Activated CD4-positive, alpha-beta T cell treated with anti-CD3 and anti-CD28 coated beads, Interleukin-2, amount 50 U/mL, for 24 hours (primary cell): ENCODE measurements around the gene GCH1.
"Not testable (repeated sequence)": the region's sequence is repeated elsewhere in the genome, so short reads cannot be mapped to it uniquely, and the experiment has no call there.

ENCODE experiments used
- DNase-seq, 2 donors: peaks; one replicate each; pipeline ENCODE4 v3.0.0-alpha.2; 2020; ENCODE audit warnings: low read depth in 1 of 2, low spot score in 1 of 2

GCH1 gene

GRCh38 chr14:54870154-54871090 lies 32.2 kb downstream of the GCH1 start:
- DNase-seq, result not testable (repeated sequence)

DNA sequence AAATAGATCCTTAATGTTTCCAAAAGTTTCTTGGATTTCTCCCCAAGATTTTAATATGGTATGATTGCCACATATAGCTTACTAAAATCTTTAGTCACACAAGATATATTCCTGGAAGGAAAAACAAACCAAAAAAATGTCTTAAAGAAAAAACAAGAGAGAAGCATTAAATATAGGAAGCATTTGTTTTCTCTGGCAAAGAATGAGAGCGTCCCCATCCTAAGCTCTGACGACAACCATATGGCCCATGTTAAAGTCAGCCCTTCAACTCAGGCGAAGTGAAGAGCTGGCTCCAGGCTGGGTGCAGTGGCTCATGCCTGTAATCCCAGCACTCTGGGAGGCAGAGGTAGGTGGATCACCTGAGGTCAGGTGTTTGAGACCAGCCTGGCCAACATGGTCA lies 35.6 kb downstream of the GCH1 start:
- no peak for DNase-seq

DNA sequence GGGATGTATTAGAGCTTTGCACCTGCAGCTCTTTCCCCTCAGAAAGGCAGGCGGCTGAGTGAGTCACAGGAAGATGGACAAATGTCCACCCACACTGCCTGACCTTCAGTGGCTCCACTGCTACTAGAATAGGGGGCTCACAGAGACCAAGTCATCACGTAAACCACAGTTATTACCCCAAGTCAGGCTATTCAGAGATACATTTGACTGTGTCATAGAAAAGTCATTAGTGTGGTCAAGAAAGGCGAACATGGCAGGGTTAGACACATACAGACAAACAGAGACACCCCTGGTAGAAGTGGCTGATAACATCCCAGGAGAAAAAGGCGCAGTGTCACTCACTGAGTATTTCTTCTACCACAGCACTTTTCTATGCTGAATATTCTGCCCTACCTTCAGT lies 36.0 kb downstream of the GCH1 start:
- DNase-seq, result no peak

DNA sequence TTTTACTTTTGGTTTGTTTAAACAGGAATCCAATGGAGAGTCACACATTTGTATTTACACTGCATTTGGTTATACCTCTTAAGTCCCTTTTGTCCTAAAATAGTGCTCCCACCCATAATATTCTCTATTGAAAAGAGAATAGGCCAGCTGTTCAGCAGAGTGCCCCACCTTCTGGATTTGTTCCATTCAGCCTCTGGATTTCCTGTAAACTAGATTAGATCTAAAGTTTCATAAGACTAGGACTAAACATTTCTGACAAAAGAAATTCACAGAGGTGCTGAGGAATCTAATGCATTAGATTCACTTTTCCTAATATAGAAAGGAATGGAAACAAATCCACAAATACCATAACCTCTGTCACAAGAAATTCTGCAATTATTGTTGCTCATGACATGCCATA lies 38.1 kb downstream of the GCH1 start:
- no peak for DNase-seq

GRCh38 chr14:54857830-54858269 lies 44.8 kb downstream of the GCH1 start:
- no peak for DNase-seq

DNA sequence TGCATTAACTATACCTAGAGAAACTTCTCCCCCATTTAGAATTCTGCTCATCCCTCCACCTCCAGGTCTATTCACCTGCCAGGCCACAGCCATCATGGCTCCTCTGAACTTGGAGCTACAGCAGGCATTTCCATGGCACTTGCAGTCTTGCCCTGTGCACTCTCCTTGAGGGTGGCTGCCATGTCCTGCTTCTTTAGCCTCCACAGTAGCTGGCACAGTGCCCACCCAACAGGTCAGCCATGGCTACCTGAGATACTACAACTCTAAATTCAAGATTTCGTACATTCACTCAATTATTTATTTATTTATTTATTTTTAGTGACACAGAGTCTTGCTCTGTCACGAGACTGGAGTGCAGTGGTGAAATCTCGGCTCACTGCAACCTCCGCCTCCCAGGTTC lies 46.5 kb downstream of the GCH1 start:
- DNase-seq, result no peak

DNA sequence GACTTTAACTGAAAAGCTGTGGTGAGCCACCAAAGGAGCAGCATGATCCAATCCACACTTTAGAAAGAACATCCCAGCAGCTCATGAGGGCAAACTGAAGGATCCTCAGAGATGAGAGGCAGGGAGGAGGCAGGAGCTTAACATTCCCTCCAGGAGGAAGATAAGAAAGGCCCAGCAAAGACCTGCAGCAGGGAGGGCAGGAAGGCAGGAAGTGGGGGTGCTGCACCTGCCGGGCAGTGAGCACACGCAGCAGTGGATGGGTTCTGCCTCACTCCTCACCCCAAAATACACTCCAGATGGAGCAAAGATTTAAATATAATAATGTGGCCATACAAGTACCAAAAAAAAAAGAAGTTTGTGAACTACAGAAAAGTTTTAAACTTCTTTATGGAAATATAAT lies 48.4 kb downstream of the GCH1 start:
- no peak for DNase-seq

GRCh38 chr14:54853339-54853738 lies 49.3 kb downstream of the GCH1 start:
- no peak for DNase-seq

GRCh38 chr14:54852215-54852614 lies 50.4 kb downstream of the GCH1 start:
- no peak for DNase-seq

GRCh38 chr14:54848910-54849309 lies 53.7 kb downstream of the GCH1 start:
- DNase-seq, result no peak

DNA sequence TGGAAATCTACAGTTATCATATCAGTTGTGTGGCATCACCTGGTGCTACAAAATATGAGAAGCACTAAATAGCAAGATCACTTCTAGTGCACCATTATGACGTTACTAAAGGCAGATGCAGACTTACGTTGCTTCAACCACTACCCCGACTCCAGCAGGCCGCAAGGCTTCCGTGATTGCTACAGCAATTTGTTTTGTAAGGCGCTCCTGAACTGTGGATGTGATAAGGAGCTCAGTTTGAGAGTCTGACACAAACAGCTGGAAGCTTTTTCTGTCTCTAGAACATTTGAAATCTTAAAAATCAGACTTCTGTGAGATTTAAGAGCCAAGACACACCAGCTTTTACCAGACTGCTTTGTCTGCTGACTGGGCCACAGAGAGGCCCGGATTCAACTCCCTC lies 57.0 kb downstream of the GCH1 start:
- DNase-seq, result no peak

GRCh38 chr14:54844479-54844878 lies 58.1 kb downstream of the GCH1 start:
- DNase-seq, result no peak

DNA sequence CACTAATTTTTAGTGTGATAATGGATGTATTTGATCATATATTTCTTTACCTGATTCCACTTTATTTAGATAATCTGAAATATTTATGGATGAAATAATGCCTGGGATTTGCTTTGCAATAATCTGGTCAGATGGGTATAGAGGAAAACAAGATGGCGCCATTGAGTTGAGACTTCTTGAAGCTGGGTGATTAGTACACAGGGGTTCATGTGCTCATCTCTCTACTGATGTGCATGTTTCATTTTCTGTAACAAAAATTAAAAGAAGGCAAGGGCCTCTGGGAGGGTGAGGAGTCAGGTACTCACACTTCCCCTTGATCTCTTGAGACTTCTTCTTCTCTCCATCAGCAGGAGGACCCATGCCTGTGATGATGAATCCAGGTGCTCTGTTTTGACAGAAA lies 61.8 kb downstream of the GCH1 start:
- DNase-seq, result no peak

DNA sequence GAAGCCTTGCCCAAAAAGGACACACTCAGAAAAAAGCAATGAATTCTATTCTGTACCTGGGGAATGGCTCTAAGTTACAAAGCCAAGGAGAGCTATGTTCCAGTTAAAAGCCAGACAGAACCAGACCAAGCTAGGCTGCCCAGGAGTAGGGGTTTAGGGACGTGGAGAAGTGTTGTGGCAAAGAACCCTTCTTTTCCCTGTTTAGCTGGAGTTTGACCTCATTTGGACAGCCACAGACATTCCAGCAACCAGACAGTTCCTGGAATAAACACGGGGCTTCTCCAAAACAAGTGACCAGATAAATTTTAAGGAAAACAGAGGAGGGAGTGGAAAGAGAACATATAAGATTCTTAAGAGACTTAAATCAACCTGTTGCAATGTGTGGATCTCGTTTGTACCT lies 62.3 kb downstream of the GCH1 start:
- no peak for DNase-seq

GRCh38 chr14:54839701-54840119 lies 62.9 kb downstream of the GCH1 start:
- no peak for DNase-seq

- no peak for DNase-seq
These were observed 63.6 kb downstream of the GCH1 start for GRCh38 chr14:54838931-54839512.

DNA sequence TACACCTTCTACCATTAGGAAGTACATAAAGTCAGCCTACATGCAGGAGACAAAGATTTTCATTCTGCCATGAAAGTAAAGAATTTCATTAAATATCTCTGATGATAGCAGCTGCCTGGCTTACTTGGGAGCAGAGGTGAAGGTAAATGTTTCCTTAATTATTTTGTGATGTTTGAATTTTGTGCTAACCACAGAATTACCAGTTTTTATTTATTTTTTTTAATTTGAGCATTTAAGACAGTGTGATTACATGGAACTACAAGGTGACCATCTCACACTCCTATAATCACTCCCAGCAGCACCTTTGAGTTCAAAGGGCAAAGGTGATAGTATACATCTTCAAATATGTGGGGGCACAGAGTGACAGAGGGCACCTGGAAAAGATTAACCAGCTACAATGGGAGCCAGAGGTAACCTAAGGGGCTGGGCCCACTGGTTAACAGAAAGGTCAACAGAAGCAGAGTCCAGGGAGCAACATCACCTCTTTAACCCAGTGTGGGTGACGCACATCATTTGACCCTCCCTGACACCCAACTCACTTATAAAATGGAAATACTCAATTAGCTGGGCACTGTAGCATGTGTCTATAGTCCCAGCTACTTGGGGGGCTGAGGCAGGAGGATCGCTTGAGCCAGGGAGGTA lies 65.0 kb downstream of the GCH1 start:
- no peak for DNase-seq

DNA sequence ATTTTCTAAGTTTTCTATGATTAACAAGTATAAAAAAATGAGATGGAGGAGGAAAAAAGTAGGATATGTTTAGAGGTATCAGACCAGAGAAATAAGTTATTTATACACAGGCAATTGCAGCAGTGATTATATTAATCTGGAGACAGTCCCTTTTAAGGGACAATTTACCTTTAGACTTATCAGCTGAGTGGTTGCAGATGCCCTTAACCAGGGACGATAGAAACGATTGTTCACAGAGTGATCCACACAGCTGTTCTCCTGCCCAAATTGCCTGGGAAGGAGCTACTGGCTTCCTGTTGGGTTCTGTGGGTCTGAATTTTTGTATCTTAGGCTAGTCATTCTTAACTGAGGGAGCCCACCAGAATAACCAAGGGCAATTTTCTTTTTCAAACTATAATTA lies 66.4 kb downstream of the GCH1 start:
- no peak for DNase-seq

DNA sequence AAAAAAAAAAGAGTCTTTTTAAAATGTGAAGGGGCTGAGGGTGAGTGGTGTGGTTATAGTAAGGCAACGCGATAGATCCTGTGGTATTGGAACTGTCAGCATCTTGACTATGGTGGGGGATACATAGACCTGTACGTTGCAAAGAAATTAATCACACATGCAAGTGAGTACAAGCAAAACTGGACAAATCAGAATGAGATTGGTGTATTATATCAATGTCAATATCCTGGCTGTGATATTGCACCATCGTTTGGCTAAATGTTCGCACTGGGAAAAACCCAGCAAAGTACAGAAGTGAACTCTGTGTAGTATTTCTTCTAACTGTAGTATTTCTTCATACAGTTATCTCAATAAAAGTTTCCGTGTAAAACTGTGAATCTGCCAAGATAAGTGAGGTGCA lies 67.9 kb downstream of the GCH1 start:
- DNase-seq, result no peak

- no peak for DNase-seq
These were observed 68.5 kb downstream of the GCH1 start for GRCh38 chr14:54834081-54834480.

- DNase-seq, result no peak
These were observed 72.0 kb downstream of the GCH1 start for GRCh38 chr14:54830650-54831049.
